ENCODE measurements around the gene PTPN14.

DNA sequence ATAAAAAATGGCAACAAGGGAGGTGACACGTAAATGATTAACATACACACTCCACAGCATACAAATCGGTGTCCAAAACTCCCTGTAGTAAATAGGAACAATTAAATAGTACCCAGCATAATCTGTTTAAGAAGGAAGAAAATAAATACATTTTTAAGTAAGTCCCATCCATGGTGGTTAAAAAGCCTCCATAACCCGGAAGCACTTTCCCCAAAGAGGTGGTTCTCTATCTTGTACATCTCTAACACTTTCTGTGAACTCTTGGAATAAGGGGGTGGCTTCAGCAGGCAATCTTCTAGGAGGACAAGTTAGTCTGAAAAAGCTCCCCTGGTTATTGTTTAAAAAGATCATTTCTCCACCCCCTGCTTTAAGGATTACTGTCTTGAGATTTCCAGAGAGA lies 76.9 kb downstream of the PTPN14 start:
- TF ChIP-seq, protein P1, sequence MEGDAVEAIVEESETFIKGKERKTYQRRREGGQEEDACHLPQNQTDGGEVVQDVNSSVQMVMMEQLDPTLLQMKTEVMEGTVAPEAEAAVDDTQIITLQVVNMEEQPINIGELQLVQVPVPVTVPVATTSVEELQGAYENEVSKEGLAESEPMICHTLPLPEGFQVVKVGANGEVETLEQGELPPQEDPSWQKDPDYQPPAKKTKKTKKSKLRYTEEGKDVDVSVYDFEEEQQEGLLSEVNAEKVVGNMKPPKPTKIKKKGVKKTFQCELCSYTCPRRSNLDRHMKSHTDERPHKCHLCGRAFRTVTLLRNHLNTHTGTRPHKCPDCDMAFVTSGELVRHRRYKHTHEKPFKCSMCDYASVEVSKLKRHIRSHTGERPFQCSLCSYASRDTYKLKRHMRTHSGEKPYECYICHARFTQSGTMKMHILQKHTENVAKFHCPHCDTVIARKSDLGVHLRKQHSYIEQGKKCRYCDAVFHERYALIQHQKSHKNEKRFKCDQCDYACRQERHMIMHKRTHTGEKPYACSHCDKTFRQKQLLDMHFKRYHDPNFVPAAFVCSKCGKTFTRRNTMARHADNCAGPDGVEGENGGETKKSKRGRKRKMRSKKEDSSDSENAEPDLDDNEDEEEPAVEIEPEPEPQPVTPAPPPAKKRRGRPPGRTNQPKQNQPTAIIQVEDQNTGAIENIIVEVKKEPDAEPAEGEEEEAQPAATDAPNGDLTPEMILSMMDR (IDR thresholded peaks at IDR 0.05) = no peak
- TF ChIP-seq POLR2AphosphoS5 (IDR thresholded peaks at IDR 0.05; ENCODE audit: low read depth, low read length) (no peak), SIN3A (IDR thresholded peaks at IDR 0.05; ENCODE audit: borderline replicate concordance, insufficient read depth, low read depth, low read length) (no peak), REST (IDR thresholded peaks at IDR 0.05; ENCODE audit: insufficient read depth in 1 of 2, low read depth in 2 of 2, low read length in 1 of 2) (no peak), TCF7L2 (IDR thresholded peaks at IDR 0.05; ENCODE audit: low read depth, low read length) (no peak)

All from Panc1 (cell line).